ENCODE results near the gene PIP4P1. TPM values are rescaled to one million over a fixed set of nuclear protein-coding genes. Genes with fewer than 3 reads are reported as not detected.

Gene PIP4P1
- total and polyA plus RNA-seq, 2 experiments from 2014 or later = 20.9 to 26.4 TPM

GRCh38 chr14:20417250-20418186, 43.7 kb downstream of the PIP4P1 start (continued):
- no peak for TF ChIP-seq CREB1 (CRISPR knock-in tag; IDR thresholded peaks at IDR 0.05; ENCODE audit: low read depth)

DNA sequence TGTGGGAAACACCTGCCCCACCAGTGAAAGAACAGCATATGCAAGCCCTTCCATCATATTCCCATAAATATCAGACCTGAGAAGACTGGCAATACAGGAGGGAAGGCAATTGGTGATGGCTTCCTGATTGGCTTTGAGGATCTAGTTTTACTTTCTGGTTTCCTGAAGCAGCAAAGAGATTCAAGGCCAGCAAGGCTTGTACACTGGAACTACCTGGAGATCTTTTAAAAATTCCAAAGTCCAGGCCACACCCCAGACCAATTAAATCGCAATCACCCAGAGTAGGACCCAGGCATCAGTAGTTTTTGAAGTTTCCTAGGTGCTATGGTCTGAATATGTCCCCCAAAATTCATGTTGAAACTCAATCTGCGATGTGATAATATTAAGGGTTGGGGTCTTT, 45.0 kb downstream of the PIP4P1 start:
- no peaks in the 10 kb centered on the region; the same call in 2 of the 3 replicates for H3K36me3 Mint-ChIP-seq (ENCODE audit: low read depth)
- Histone ChIP-seq H3K36me3 (ENCODE audit: insufficient read depth) (no peaks in the 10 kb centered on the region), H3K79me2 (replicated peaks; ENCODE audit: insufficient read depth) (peaks cover 6% of the 10 kb centered on the region; the same call in 1 of the 2 replicates), H3K4me2 (no peak overlapping the region), H3K9me2 (ENCODE audit: insufficient read depth) (no peaks in the 10 kb centered on the region), H2AFZ (no peak overlapping the region), H3K27me3 (ENCODE audit: insufficient read depth) (peaks cover 7% of the 10 kb centered on the region; the same call in 1 of the 2 replicates), H3K4me1 (ENCODE audit: insufficient read depth) (peaks cover 21% of the 10 kb centered on the region), H3K27ac (ENCODE audit: low read depth) (no peak overlapping the region), H3K4me3 (no peak overlapping the region), H3F3A (replicated peaks; ENCODE audit: low read depth) (peaks cover 5% of the 10 kb centered on the region; the same call in 1 of the 2 replicates), H4K20me1 (replicated peaks; ENCODE audit: insufficient read depth) (no peaks in the 10 kb centered on the region)
- no peak for DNase-seq (ENCODE audit: low spot score)
- H3K27me3 Mint-ChIP-seq (ENCODE audit: insufficient read depth, low read depth, poor library complexity) = peaks cover 10% of the 10 kb centered on the region
- no peak for ATAC-seq
- no peak overlapping the region for H3K27ac Mint-ChIP-seq
- H3K9me3 Mint-ChIP-seq = no peaks in the 10 kb centered on the region; the same call in 2 of the 3 replicates
- H3K4me3 Mint-ChIP-seq = no peak overlapping the region
- TF ChIP-seq ZNF331 (CRISPR knock-in tag; IDR thresholded peaks at IDR 0.05; ENCODE audit: low read depth) (no peak), POLR2AphosphoS5 (IDR thresholded peaks at IDR 0.05; ENCODE audit: low read depth) (no peak), ZNF114 (CRISPR knock-in tag; IDR thresholded peaks at IDR 0.05) (no peak), STAT1 (IDR thresholded peaks at IDR 0.05; ENCODE audit: unreplicated experiment) (no peak), CREB1 (CRISPR knock-in tag; IDR thresholded peaks at IDR 0.05; ENCODE audit: low read depth) (no peak), NANOG (IDR thresholded peaks at IDR 0.05; ENCODE audit: borderline replicate concordance) (no peak), EZH2phosphoT487 (IDR thresholded peaks at IDR 0.05; ENCODE audit: unreplicated experiment) (no peak), EZH2 (IDR thresholded peaks at IDR 0.05; ENCODE audit: low read depth, unreplicated experiment) (no peak)
- TF ChIP-seq, protein P1, sequence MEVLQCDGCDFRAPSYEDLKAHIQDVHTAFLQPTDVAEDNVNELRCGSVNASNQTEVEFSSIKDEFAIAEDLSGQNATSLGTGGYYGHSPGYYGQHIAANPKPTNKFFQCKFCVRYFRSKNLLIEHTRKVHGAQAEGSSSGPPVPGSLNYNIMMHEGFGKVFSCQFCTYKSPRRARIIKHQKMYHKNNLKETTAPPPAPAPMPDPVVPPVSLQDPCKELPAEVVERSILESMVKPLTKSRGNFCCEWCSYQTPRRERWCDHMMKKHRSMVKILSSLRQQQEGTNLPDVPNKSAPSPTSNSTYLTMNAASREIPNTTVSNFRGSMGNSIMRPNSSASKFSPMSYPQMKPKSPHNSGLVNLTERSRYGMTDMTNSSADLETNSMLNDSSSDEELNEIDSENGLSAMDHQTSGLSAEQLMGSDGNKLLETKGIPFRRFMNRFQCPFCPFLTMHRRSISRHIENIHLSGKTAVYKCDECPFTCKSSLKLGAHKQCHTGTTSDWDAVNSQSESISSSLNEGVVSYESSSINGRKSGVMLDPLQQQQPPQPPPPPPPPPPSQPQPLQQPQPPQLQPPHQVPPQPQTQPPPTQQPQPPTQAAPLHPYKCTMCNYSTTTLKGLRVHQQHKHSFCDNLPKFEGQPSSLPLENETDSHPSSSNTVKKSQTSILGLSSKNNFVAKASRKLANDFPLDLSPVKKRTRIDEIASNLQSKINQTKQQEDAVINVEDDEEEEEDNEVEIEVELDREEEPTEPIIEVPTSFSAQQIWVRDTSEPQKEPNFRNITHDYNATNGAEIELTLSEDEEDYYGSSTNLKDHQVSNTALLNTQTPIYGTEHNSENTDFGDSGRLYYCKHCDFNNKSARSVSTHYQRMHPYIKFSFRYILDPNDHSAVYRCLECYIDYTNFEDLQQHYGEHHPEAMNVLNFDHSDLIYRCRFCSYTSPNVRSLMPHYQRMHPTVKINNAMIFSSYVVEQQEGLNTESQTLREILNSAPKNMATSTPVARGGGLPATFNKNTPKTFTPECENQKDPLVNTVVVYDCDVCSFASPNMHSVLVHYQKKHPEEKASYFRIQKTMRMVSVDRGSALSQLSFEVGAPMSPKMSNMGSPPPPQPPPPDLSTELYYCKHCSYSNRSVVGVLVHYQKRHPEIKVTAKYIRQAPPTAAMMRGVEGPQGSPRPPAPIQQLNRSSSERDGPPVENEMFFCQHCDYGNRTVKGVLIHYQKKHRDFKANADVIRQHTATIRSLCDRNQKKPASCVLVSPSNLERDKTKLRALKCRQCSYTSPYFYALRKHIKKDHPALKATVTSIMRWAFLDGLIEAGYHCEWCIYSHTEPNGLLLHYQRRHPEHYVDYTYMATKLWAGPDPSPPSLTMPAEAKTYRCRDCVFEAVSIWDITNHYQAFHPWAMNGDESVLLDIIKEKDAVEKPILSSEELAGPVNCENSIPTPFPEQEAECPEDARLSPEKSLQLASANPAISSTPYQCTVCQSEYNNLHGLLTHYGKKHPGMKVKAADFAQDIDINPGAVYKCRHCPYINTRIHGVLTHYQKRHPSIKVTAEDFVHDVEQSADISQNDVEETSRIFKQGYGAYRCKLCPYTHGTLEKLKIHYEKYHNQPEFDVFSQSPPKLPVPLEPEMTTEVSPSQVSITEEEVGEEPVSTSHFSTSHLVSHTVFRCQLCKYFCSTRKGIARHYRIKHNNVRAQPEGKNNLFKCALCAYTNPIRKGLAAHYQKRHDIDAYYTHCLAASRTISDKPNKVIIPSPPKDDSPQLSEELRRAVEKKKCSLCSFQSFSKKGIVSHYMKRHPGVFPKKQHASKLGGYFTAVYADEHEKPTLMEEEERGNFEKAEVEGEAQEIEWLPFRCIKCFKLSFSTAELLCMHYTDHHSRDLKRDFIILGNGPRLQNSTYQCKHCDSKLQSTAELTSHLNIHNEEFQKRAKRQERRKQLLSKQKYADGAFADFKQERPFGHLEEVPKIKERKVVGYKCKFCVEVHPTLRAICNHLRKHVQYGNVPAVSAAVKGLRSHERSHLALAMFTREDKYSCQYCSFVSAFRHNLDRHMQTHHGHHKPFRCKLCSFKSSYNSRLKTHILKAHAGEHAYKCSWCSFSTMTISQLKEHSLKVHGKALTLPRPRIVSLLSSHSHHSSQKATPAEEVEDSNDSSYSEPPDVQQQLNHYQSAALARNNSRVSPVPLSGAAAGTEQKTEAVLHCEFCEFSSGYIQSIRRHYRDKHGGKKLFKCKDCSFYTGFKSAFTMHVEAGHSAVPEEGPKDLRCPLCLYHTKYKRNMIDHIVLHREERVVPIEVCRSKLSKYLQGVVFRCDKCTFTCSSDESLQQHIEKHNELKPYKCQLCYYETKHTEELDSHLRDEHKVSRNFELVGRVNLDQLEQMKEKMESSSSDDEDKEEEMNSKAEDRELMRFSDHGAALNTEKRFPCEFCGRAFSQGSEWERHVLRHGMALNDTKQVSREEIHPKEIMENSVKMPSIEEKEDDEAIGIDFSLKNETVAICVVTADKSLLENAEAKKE (CRISPR knock-in tag; IDR thresholded peaks at IDR 0.05) = no peak
- TF ChIP-seq, protein P2, sequence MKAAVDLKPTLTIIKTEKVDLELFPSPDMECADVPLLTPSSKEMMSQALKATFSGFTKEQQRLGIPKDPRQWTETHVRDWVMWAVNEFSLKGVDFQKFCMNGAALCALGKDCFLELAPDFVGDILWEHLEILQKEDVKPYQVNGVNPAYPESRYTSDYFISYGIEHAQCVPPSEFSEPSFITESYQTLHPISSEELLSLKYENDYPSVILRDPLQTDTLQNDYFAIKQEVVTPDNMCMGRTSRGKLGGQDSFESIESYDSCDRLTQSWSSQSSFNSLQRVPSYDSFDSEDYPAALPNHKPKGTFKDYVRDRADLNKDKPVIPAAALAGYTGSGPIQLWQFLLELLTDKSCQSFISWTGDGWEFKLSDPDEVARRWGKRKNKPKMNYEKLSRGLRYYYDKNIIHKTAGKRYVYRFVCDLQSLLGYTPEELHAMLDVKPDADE (IDR thresholded peaks at IDR 0.05) = no peak
- H3K4me1 Mint-ChIP-seq = peaks cover 21% of the 10 kb centered on the region; the same call in 2 of the 3 replicates

All from GM23338 (cell line).